Heart left ventricle (tissue), 13 donors: ENCODE results near the gene DNM3.

ENCODE experiments used
- CTCF ChIP-seq, 12 donors: fragments of 200-600 bp; sonication (generic) in 4 of 12; IDR thresholded peaks; one replicate each; pipeline versions ENCODE4 v1.5.0 to v1.8.0; 2018 to 2022; ENCODE audit warnings: antibody characterized with exemption in 12 of 12, mild to moderate bottlenecking in 5 of 12
- POLR2A ChIP-seq, 2 donors: fragments of 450-650 bp; IDR thresholded peaks; one replicate each; pipeline ENCODE4 v1.6.1; 2017; ENCODE audit warnings: antibody characterized with exemption in 2 of 2, mild to moderate bottlenecking in 2 of 2, moderate library complexity in 2 of 2
- donor health status: ischemic (EF 13 %, LVEDD 7.1; RV severe dilation, severe dysfunction).
- donor health status: DM: no; HTN: yes; CAD: no.
- donor health status: DM: no; HTN: no; CAD: no.
- donor health status: ischemic (EF 25% LVEDD 6.9; RV normal size, moderate dysfunction).
- donor health status: ischemic (EF 25% LVEDD 5.7; RV mildly dilated, moderate dysfunction).
- donor health status: ischemic (EF 35%, LVEDD 5.7; RV mildly dilated, moderate dysfunction).
- donor health status: nonischemic (EF 11% LVEDD 7.7; RV severe dilation, severe dysfunction).
- donor health status: DM: yes; HTN: yes; CAD: no.
- donor health status: PGD.
- donor health status: ischemic (EF 29% LVEDD 5.4; RV normal size, mild dysfunction).
- donor health status: nonischemic (EF 23%, LVEDD 6.1; RV moderate dilation, normal function).

GRCh38 chr1:172354291-172355274 lies 513.3 kb downstream of the DNM3 start:
- TF ChIP-seq CTCF (IDR thresholded peaks at IDR 0.05) (no peak), POLR2A (IDR thresholded peaks at IDR 0.05) (no peak)
